Stimulated activated naive B cell treated with anti-CD40 and anti-IgM and Interleukin-4, amounts not matched to agents 10 μg/mL and 1 μg/mL and 100 μg/mL, for 72 hours (primary cell): Measurements from ENCODE around the gene SLC8A1.

ENCODE experiments used
- ATAC-seq, 2 donors: fragments of 150-1000 bp; cut with Tn5 transposase; replicated peaks; 2 replicates each; pipeline ENCODE4 v1.10.0; 2021; ENCODE audit warnings: moderate library complexity in 1 of 2
- DNase-seq: peaks from one replicate; pipeline ENCODE4 v3.0.0; 2021
- H3K27ac Mint-ChIP-seq: one replicate; pipeline ENCODE4 v1.8.0; 2022; ENCODE audit warnings: mild to moderate bottlenecking, mixed read lengths
- H3K27me3 Mint-ChIP-seq, 2 donors: one replicate each; pipeline ENCODE4 v1.8.0; 2022; ENCODE audit warnings: mixed read lengths in 2 of 2
- H3K36me3 Mint-ChIP-seq, 2 donors: one replicate each; pipeline ENCODE4 v1.8.0; 2022; ENCODE audit warnings: mixed read lengths in 2 of 2, mild to moderate bottlenecking in 1 of 2
- H3K4me1 Mint-ChIP-seq, 2 donors: one replicate each; pipeline ENCODE4 v1.8.0; 2022; ENCODE audit warnings: mixed read lengths in 2 of 2, mild to moderate bottlenecking in 1 of 2
- H3K4me3 Mint-ChIP-seq, 2 donors: one replicate each; pipeline ENCODE4 v1.8.0; 2022; ENCODE audit warnings: mild to moderate bottlenecking in 2 of 2, mixed read lengths in 2 of 2, moderate library complexity in 1 of 2
- H3K9me3 Mint-ChIP-seq, 2 donors: one replicate each; pipeline ENCODE4 v1.8.0; 2022; ENCODE audit warnings: mixed read lengths in 2 of 2, mild to moderate bottlenecking in 1 of 2

The SLC8A1 gene

DNA sequence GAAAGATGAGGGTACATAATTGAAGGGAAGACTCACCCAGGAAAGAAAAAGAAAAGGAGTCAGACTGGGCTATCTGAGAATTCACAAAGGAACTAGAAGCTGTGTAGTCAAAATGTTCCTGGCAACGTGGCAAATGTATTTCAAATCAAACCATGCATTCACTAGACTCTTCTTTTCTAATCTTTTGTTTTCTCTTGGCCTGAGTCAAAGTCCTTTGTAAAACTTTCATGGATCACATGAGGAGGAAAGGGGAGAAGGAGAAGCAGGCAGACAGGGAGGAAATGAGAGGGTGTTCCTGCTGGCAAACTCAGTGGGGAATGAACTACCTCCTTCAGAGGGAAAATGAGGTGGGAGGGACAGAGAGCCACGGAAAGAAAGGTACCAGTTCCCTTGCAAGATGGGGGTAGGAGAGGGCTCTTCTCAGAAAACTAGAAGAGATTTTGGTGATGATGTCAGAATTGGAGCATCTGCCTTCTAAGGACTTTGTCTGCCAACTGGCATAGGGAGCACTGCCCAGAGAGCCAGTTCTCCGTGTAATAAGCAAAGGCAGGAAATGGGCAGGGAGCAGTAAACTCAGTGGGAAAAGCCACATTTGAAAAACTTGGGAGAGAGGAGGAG is 51.4 kb downstream of the SLC8A1 start:
- Mint-ChIP-seq H3K27me3 (no peaks in the 10 kb centered on the region), H3K27ac (no peak overlapping the region), H3K4me1 (no peaks in the 10 kb centered on the region), H3K9me3 (no peaks in the 10 kb centered on the region), H3K4me3 (no peak overlapping the region), H3K36me3 (no peaks in the 10 kb centered on the region)
- DNase-seq (no peak), ATAC-seq (no peak)

DNA sequence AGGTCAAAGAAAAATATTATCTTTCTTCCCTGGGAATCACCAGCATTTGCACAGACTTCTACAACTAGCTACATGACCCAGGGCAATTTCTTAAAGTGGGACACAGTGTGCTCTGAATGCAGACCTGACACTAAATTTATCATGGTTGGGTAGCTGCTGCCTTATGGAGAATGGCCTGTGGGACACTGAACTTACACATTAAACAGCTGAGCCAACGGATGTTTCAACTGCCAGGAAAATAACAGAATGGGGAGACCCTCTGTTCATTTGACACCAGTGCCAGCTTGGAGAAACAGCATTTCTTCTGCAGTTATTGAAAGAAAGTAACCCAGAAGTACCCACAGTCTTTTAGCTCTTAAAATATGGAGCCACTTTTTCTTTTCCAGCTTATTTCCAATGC is 54.1 kb downstream of the SLC8A1 start:
- no peak overlapping the region for H3K27ac Mint-ChIP-seq
- H3K4me3 Mint-ChIP-seq: no peak overlapping the region
- H3K4me1 Mint-ChIP-seq: no peaks in the 10 kb centered on the region
- no peaks in the 10 kb centered on the region for H3K27me3 Mint-ChIP-seq
- ATAC-seq: no peak
- no peaks in the 10 kb centered on the region for H3K36me3 Mint-ChIP-seq
- no peak for DNase-seq
- no peaks in the 10 kb centered on the region for H3K9me3 Mint-ChIP-seq

DNA sequence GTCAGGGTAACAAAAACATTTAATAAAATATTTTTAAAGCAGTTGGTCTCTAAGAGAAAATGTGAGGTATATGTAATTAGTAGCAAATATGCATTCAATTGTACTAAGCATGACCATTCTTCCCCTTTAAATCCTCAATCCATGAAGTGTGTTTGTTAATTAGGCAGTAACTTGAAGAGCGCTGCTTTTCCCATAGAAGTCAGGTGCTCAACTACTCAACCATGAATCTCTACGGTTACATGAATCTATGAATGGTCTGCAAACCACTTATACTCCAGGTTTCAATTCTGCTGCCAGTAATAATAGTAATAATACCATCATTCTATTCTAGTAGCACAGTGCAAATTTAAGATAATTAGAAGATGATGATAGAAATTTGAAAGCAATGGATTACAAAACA is 55.8 kb downstream of the SLC8A1 start:
- no peak overlapping the region for H3K27ac Mint-ChIP-seq
- H3K27me3 Mint-ChIP-seq: no peaks in the 10 kb centered on the region
- no peak overlapping the region for H3K4me3 Mint-ChIP-seq
- H3K9me3 Mint-ChIP-seq: no peaks in the 10 kb centered on the region
- H3K36me3 Mint-ChIP-seq: no peaks in the 10 kb centered on the region
- H3K4me1 Mint-ChIP-seq: no peaks in the 10 kb centered on the region
- DNase-seq (no peak), ATAC-seq (no peak)

GRCh38 chr2:40395169-40396073 is 56.5 kb downstream of the SLC8A1 start:
- H3K9me3 Mint-ChIP-seq: no peaks in the 10 kb centered on the region
- H3K36me3 Mint-ChIP-seq: no peaks in the 10 kb centered on the region
- no peaks in the 10 kb centered on the region for H3K27me3 Mint-ChIP-seq
- no peak overlapping the region for H3K27ac Mint-ChIP-seq
- no peaks in the 10 kb centered on the region for H3K4me1 Mint-ChIP-seq
- no peak overlapping the region for H3K4me3 Mint-ChIP-seq
- DNase-seq (no peak), ATAC-seq (no peak)

- H3K36me3 Mint-ChIP-seq: no peaks in the 10 kb centered on the region
- H3K9me3 Mint-ChIP-seq: no peaks in the 10 kb centered on the region
- DNase-seq: no peak
- no peaks in the 10 kb centered on the region for H3K27me3 Mint-ChIP-seq
- no peak overlapping the region for H3K27ac Mint-ChIP-seq
- no peaks in the 10 kb centered on the region for H3K4me1 Mint-ChIP-seq
- no peak for ATAC-seq
- no peak overlapping the region for H3K4me3 Mint-ChIP-seq
Measured at GRCh38 chr2:40394597-40394996, 57.3 kb downstream of the SLC8A1 start.

GRCh38 chr2:40394031-40394430 is 57.9 kb downstream of the SLC8A1 start:
- no peaks in the 10 kb centered on the region for H3K36me3 Mint-ChIP-seq
- H3K27ac Mint-ChIP-seq: no peak overlapping the region
- H3K4me3 Mint-ChIP-seq: no peak overlapping the region
- ATAC-seq (no peak), DNase-seq (no peak)
- H3K9me3 Mint-ChIP-seq: no peaks in the 10 kb centered on the region
- no peaks in the 10 kb centered on the region for H3K27me3 Mint-ChIP-seq
- H3K4me1 Mint-ChIP-seq: no peaks in the 10 kb centered on the region

- peaks cover 0 to 3% of the 10 kb centered on the region in 2 donors for H3K9me3 Mint-ChIP-seq
- no peaks in the 10 kb centered on the region for H3K4me1 Mint-ChIP-seq
- DNase-seq (no peak), ATAC-seq (no peak)
- no peak overlapping the region for H3K27ac Mint-ChIP-seq
- no peaks in the 10 kb centered on the region for H3K36me3 Mint-ChIP-seq
- no peak overlapping the region for H3K4me3 Mint-ChIP-seq
- no peaks in the 10 kb centered on the region for H3K27me3 Mint-ChIP-seq
Measured at GRCh38 chr2:40388161-40388560, 63.7 kb downstream of the SLC8A1 start.

- Mint-ChIP-seq H3K27me3 (no peaks in the 10 kb centered on the region), H3K9me3 (peaks cover 8 to 9% of the 10 kb centered on the region in 2 donors), H3K4me3 (no peak overlapping the region), H3K27ac (no peak overlapping the region), H3K36me3 (peaks cover 3 to 7% of the 10 kb centered on the region in 2 donors), H3K4me1 (no peaks in the 10 kb centered on the region)
- ATAC-seq (no peak), DNase-seq (no peak)
Measured at GRCh38 chr2:40386177-40386576, 65.7 kb downstream of the SLC8A1 start.

- H3K36me3 Mint-ChIP-seq: peaks cover 3 to 7% of the 10 kb centered on the region in 2 donors
- no peaks in the 10 kb centered on the region for H3K4me1 Mint-ChIP-seq
- peaks cover 9% of the 10 kb centered on the region in 2 donors for H3K9me3 Mint-ChIP-seq
- no peak overlapping the region for H3K27ac Mint-ChIP-seq
- H3K27me3 Mint-ChIP-seq: no peaks in the 10 kb centered on the region
- H3K4me3 Mint-ChIP-seq: no peak overlapping the region
- no peak for ATAC-seq
- no peak for DNase-seq
Measured at GRCh38 chr2:40384714-40385113, 67.2 kb downstream of the SLC8A1 start.

- Mint-ChIP-seq H3K9me3 (peaks cover 11% of the 10 kb centered on the region in 2 donors), H3K27ac (no peak overlapping the region), H3K27me3 (no peaks in the 10 kb centered on the region), H3K4me3 (no peak overlapping the region), H3K36me3 (peaks cover 3 to 7% of the 10 kb centered on the region in 2 donors), H3K4me1 (no peaks in the 10 kb centered on the region)
- ATAC-seq: no peak
- no peak for DNase-seq
Measured at GRCh38 chr2:40384233-40384632, 67.7 kb downstream of the SLC8A1 start.

GRCh38 chr2:40380721-40381120 is 71.2 kb downstream of the SLC8A1 start:
- ATAC-seq (no peak), DNase-seq (no peak)
- H3K9me3 Mint-ChIP-seq: peaks cover 9 to 12% of the 10 kb centered on the region in 2 donors
- H3K4me1 Mint-ChIP-seq: no peaks in the 10 kb centered on the region
- no peaks in the 10 kb centered on the region for H3K27me3 Mint-ChIP-seq
- no peak overlapping the region for H3K27ac Mint-ChIP-seq
- H3K4me3 Mint-ChIP-seq: no peak overlapping the region
- H3K36me3 Mint-ChIP-seq: peaks cover 3 to 7% of the 10 kb centered on the region in 2 donors

- Mint-ChIP-seq H3K27me3 (no peaks in the 10 kb centered on the region), H3K4me1 (no peaks in the 10 kb centered on the region), H3K4me3 (no peak overlapping the region), H3K9me3 (peaks cover 9 to 12% of the 10 kb centered on the region in 2 donors), H3K36me3 (peaks cover 3 to 7% of the 10 kb centered on the region in 2 donors), H3K27ac (no peak overlapping the region)
- ATAC-seq (no peak), DNase-seq (no peak)
Measured at GRCh38 chr2:40380041-40380440, 71.8 kb downstream of the SLC8A1 start.

DNA sequence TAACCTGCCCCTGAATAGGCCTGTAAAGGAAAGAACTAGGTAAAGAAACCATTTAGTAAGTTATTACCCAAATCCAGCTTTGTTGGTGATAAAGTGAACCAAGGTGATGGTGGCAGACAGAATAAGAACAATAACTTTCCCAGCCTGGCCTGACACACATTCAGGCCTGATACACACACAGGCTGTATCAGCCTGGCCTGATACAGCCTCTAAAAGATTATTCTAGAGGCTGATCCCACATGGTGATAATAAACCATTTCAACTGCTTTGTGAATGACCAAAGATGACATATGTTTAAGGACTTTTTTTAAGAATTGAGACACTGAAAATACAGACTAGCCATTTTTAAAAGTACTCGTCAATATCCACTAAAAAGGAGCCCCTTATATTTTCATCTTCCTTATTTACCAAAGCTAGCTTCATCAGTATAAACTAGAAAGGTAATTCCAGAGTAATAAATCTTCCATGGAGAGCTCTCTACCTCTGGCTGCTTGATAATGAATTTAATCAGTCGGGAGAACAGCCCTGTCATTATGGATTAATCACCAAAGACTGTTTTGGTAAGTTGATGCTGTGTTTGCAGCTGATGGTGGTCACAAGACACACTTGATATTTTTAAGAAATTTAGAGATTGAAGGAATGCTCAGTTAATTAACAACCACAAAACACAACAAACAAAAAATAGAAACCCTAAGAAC is 77.2 kb downstream of the SLC8A1 start:
- H3K36me3 Mint-ChIP-seq: no peaks in the 10 kb centered on the region
- H3K27ac Mint-ChIP-seq: no peak overlapping the region
- no peak for ATAC-seq
- DNase-seq: no peak
- H3K27me3 Mint-ChIP-seq: no peaks in the 10 kb centered on the region
- peaks cover 2 to 3% of the 10 kb centered on the region in 2 donors for H3K9me3 Mint-ChIP-seq
- no peak overlapping the region for H3K4me3 Mint-ChIP-seq
- no peaks in the 10 kb centered on the region for H3K4me1 Mint-ChIP-seq

DNA sequence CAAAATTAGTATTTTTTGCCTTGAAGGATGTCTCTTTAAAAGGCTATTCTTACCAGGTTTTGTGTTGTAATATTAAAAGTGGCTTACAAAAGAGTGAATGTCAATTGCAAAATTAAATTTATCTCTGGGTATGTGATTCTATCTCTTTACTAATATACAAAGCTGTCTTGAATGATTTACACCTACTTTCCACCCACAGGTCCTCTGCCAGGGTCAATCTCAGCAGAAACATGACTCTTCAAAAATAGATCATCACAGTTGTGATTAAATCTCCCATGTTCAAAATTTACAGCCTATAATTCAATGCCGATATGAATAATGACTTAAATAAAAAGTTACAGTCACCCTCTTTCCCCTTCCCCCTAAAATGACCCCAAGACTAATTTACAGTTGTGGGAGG is 78.8 kb downstream of the SLC8A1 start:
- H3K4me3 Mint-ChIP-seq: no peak overlapping the region
- H3K4me1 Mint-ChIP-seq: no peaks in the 10 kb centered on the region
- H3K9me3 Mint-ChIP-seq: no peaks in the 10 kb centered on the region
- ATAC-seq: no peak
- H3K36me3 Mint-ChIP-seq: no peaks in the 10 kb centered on the region
- DNase-seq: no peak
- no peaks in the 10 kb centered on the region for H3K27me3 Mint-ChIP-seq
- no peak overlapping the region for H3K27ac Mint-ChIP-seq
